ENCODE data around the gene EGR4.

DNA sequence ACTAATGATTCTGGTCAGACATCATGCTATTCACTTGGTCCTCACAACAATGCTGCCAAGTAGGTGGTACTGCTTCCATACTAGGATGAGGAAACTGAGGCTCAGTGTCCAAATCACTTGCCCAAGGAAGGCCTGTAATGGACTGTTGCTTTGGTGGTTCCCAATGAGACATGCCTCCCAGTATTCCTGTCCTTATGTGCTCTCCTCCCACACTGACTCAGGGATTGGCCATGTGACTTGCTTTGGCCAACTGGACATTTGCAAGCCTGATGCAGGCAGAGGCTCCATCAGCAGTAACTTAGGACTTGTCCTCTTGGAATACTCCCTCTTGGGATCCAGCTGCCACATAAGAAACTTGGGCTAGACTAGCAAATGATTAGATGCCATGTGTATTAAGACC is 12.1 kb downstream of the EGR4 start:
- TF ChIP-seq, protein P1, sequence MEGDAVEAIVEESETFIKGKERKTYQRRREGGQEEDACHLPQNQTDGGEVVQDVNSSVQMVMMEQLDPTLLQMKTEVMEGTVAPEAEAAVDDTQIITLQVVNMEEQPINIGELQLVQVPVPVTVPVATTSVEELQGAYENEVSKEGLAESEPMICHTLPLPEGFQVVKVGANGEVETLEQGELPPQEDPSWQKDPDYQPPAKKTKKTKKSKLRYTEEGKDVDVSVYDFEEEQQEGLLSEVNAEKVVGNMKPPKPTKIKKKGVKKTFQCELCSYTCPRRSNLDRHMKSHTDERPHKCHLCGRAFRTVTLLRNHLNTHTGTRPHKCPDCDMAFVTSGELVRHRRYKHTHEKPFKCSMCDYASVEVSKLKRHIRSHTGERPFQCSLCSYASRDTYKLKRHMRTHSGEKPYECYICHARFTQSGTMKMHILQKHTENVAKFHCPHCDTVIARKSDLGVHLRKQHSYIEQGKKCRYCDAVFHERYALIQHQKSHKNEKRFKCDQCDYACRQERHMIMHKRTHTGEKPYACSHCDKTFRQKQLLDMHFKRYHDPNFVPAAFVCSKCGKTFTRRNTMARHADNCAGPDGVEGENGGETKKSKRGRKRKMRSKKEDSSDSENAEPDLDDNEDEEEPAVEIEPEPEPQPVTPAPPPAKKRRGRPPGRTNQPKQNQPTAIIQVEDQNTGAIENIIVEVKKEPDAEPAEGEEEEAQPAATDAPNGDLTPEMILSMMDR (IDR thresholded peaks at IDR 0.05), result no peak
- TF ChIP-seq POLR2A (IDR thresholded peaks at IDR 0.05), result no peak

All from uterus (tissue), 2 donors.